Mesenchymal stem cell (in vitro differentiated cells and primary cell): ENCODE measurements around the gene WDFY1.

Experiments
- DNase-seq: peaks from one replicate; pipeline ENCODE4 v3.0.0-alpha.2; 2013
- H2AFZ ChIP-seq: one replicate; pipeline ENCODE4 v1.6.1; 2013; ENCODE audit warnings: low read depth, mild to moderate bottlenecking, control low read depth, inconsistent platforms, low read length, moderate library complexity
- H2AK5ac ChIP-seq: 2 replicates; pipeline ENCODE4 v1.6.1; 2013; ENCODE audit warnings: low read length, moderate library complexity, mild to moderate bottlenecking, inconsistent platforms; ENCODE audit not compliant: severe bottlenecking
- H2BK120ac ChIP-seq: one replicate; pipeline ENCODE4 v1.6.1; 2013; ENCODE audit warnings: low read depth, mild to moderate bottlenecking, inconsistent platforms, low read length, moderate library complexity
- H2BK12ac ChIP-seq, 2 experiments: one replicate each; pipeline ENCODE4 v1.6.1; 2013; ENCODE audit warnings: inconsistent platforms in 2 of 2, low read length in 2 of 2, mild to moderate bottlenecking in 2 of 2, moderate library complexity in 2 of 2, control low read depth in 1 of 2
- H2BK15ac ChIP-seq: one replicate; pipeline ENCODE4 v1.6.1; 2013; ENCODE audit warnings: mild to moderate bottlenecking, low read depth, inconsistent platforms; ENCODE audit not compliant: poor library complexity, severe bottlenecking
- H2BK5ac ChIP-seq: 2 replicates; pipeline ENCODE4 v1.6.1; 2013; ENCODE audit warnings: low read depth, mild to moderate bottlenecking, low read length, control low read depth, inconsistent platforms; ENCODE audit not compliant: poor library complexity, severe bottlenecking
- H3K14ac ChIP-seq, 2 experiments: one replicate each; pipeline ENCODE4 v1.6.1; 2013; ENCODE audit warnings: inconsistent platforms in 2 of 2, low read length in 2 of 2, control low read depth in 1 of 2, mild to moderate bottlenecking in 1 of 2, moderate library complexity in 1 of 2
- H3K18ac ChIP-seq, 2 experiments: one replicate each; pipeline ENCODE4 v1.6.1; 2013; ENCODE audit warnings: inconsistent platforms in 2 of 2, low read length in 2 of 2, control low read depth in 1 of 2, low read depth in 1 of 2, mild to moderate bottlenecking in 1 of 2
- H3K23ac ChIP-seq, 2 experiments: one replicate each; pipeline ENCODE4 v1.6.1; 2013; ENCODE audit warnings: inconsistent platforms in 2 of 2, low read length in 2 of 2, mild to moderate bottlenecking in 2 of 2, moderate library complexity in 2 of 2, control low read depth in 1 of 2
- H3K27ac ChIP-seq: 2 replicates; pipeline ENCODE4 v1.5.1; 2013; ENCODE audit warnings: mild to moderate bottlenecking, moderate library complexity, low read length, control low read depth, inconsistent platforms; ENCODE audit not compliant: poor library complexity, severe bottlenecking
- H3K27me3 ChIP-seq, 2 experiments: 2 replicates each; pipeline versions ENCODE4 v1.6.1 to v1.7.0; 2013; ENCODE audit warnings: low read length in 2 of 2, mild to moderate bottlenecking in 2 of 2, moderate library complexity in 2 of 2, control low read depth in 1 of 2, inconsistent platforms in 1 of 2; ENCODE audit not compliant: control insufficient read depth in 1 of 2, insufficient read depth in 1 of 2
- H3K36me3 ChIP-seq, 2 experiments: 2 replicates each; pipeline versions ENCODE4 v1.6.1 to v1.7.0; 2013; ENCODE audit warnings: low read length in 2 of 2, control low read depth in 1 of 2, inconsistent platforms in 1 of 2, low read depth in 1 of 2, mild to moderate bottlenecking in 1 of 2; ENCODE audit not compliant: insufficient read depth in 2 of 2, control insufficient read depth in 1 of 2
- H3K4ac ChIP-seq, 2 experiments: one replicate each; pipeline ENCODE4 v1.6.1; 2013; ENCODE audit warnings: inconsistent platforms in 2 of 2, low read length in 2 of 2, mild to moderate bottlenecking in 2 of 2, moderate library complexity in 2 of 2, control low read depth in 1 of 2, low read depth in 1 of 2
- H3K4me1 ChIP-seq: 2 replicates; pipeline ENCODE4 v1.6.1; 2013; ENCODE audit warnings: low read depth, low read length, control low read depth; ENCODE audit not compliant: control insufficient read depth, insufficient read depth
- H3K4me2 ChIP-seq: 2 replicates; pipeline ENCODE4 v1.6.1; 2013; ENCODE audit warnings: low read length, mild to moderate bottlenecking, inconsistent platforms; ENCODE audit not compliant: poor library complexity, severe bottlenecking
- H3K4me3 ChIP-seq, 2 experiments: 2 replicates each; pipeline versions ENCODE4 v1.5.1 to v1.7.0; 2013; ENCODE audit warnings: low read length in 2 of 2, mild to moderate bottlenecking in 2 of 2, control low read depth in 1 of 2, low read depth in 1 of 2; ENCODE audit not compliant: insufficient read depth in 1 of 2
- H3K79me1 ChIP-seq: replicated peaks from 2 replicates; pipeline ENCODE4 v1.6.1; 2013; ENCODE audit warnings: mild to moderate bottlenecking, control low read depth, low read length, inconsistent platforms; ENCODE audit not compliant: poor library complexity, severe bottlenecking
- H3K9ac ChIP-seq: 2 replicates; pipeline ENCODE4 v1.7.0; 2013; ENCODE audit warnings: mild to moderate bottlenecking, low read length, moderate library complexity
- H3K9me3 ChIP-seq: 2 replicates; pipeline ENCODE4 v1.7.0; 2013; ENCODE audit warnings: mild to moderate bottlenecking, low read length; ENCODE audit not compliant: control insufficient read depth
- H4K8ac ChIP-seq: one replicate; pipeline ENCODE4 v1.6.1; 2013; ENCODE audit warnings: inconsistent platforms, mild to moderate bottlenecking, low read length, moderate library complexity
- H4K91ac ChIP-seq: one replicate; pipeline ENCODE4 v1.6.1; 2013; ENCODE audit warnings: mild to moderate bottlenecking, low read length, inconsistent platforms
- WGBS: methylation state at CpG from one replicate; pipeline ENCODE4 v1.1.7; 2013; ENCODE audit warnings: mixed read lengths; 5-methylcytosine and 5-hydroxymethylcytosine counted together

Gene WDFY1

DNA sequence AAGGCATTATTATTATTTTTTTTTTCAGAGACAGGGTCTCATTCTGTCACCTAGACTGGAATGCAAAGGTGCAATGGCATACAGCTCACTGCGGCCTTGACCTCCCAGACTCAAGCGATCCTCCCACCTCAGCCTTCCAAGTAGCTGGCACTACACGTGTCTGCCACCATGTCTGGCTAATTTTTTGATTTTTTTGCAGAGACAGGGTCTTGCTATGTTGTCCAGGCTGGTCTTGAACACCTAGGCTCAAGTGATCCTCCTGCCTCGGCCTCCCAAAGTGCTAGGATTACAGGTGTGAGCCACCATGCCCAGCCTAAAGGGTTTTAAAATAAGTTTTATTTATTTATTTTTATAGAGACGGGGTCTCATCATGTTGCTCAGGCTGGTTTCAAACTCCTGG is 62.4 kb downstream of the WDFY1 start:
- Histone ChIP-seq H3K4me2 (no peak overlapping the region), H3K23ac (no peak overlapping the region), H2BK12ac (no peak overlapping the region), H3K4me1 (peaks cover 3% of the 10 kb centered on the region), H3K14ac (no peak overlapping the region), H3K36me3 (peaks cover 47 to 82% of the 10 kb centered on the region in 2 experiments), H3K4me3 (no peak overlapping the region), H2AFZ (no peak overlapping the region), H3K9me3 (no peaks in the 10 kb centered on the region), H3K4ac (no peak overlapping the region), H2BK15ac (no peak overlapping the region), H2BK5ac (no peak overlapping the region), H3K27me3 (no peaks in the 10 kb centered on the region), H2BK120ac (no peak overlapping the region), H3K27ac (no peak overlapping the region), H2AK5ac (no peak overlapping the region), H3K18ac (no peak overlapping the region), H3K9ac (no peak overlapping the region), H3K79me1 (peaks cover 12% of the 10 kb centered on the region), H4K8ac (no peak overlapping the region), H4K91ac (no peak overlapping the region)
- 94% methylated on average over 5 of the region's 5 CpGs for WGBS
- DNase-seq: no peak

DNA sequence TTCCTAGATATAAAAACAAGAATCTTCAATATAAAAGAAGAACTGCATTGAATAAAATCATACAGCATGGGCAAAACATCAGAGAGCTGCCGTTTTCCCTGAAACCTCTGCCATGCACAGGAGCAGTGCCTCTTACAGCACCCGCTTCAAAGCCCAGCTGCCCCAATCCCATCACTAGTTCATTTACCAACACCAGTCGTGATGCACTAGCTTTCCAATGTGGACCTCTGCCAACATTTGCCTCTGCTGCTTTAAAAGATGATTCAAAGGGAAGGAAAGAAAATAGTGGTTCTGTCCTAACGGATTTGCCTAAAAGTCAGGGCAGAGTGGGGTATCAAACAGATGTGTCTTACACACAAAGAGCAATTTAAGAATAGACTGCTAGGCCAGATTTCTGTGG is 64.3 kb downstream of the WDFY1 start:
- no peak for DNase-seq
- no peak overlapping the region for H3K4me2 ChIP-seq

DNA sequence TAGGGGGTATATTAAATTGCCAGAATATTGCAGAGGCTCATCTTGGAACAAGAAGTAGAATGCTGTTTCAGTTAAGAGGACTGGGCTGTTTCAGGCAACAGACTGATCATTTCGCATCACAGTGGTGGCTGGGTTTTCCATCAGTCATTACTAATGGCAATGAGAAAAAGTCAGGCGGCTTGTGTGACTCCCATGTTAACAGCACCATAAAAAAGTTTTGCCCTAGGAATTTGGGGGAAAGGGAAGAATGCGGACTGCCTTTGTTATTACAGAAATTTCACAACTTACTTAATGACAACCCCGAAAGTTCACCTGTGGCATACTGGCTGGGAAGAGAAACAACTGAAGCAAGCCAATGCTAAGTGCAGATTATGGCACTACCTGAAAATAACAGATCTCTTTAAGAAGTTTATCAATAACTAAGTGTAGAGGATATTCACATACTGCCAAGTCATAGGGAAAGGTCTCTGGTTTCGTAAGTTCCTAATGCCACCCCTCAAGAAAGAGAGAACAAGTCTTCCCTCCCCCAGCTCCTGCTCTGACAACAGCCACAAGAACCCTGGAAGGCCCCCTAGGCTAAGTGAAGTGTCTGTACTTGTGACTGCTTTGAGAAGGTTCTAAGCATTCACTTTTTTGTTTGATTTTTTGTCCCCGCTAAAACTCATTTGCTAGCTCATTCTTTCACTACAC is 67.3 kb downstream of the WDFY1 start:
- 100% methylated on average over 4 of the region's 6 CpGs for WGBS

More for the DNA sequence above, 64.3 kb downstream of the WDFY1 start:
- Histone ChIP-seq H2BK5ac (no peak overlapping the region), H2BK12ac (no peak overlapping the region), H3K79me1 (peaks cover 12% of the 10 kb centered on the region), H3K9me3 (no peaks in the 10 kb centered on the region), H3K4me1 (peaks cover 1% of the 10 kb centered on the region), H3K4me3 (no peak overlapping the region), H3K9ac (no peak overlapping the region), H2AK5ac (no peak overlapping the region), H4K8ac (no peak overlapping the region), H4K91ac (no peak overlapping the region), H3K4ac (no peak overlapping the region), H3K27me3 (no peaks in the 10 kb centered on the region), H3K36me3 (peaks cover 44 to 92% of the 10 kb centered on the region in 2 experiments), H2BK120ac (no peak overlapping the region), H3K27ac (no peak overlapping the region), H3K23ac (no peak overlapping the region), H2BK15ac (no peak overlapping the region), H2AFZ (no peak overlapping the region), H3K14ac (no peak overlapping the region), H3K18ac (no peak overlapping the region)
- WGBS: 94% methylated on average over 4 of the region's 4 CpGs

DNA sequence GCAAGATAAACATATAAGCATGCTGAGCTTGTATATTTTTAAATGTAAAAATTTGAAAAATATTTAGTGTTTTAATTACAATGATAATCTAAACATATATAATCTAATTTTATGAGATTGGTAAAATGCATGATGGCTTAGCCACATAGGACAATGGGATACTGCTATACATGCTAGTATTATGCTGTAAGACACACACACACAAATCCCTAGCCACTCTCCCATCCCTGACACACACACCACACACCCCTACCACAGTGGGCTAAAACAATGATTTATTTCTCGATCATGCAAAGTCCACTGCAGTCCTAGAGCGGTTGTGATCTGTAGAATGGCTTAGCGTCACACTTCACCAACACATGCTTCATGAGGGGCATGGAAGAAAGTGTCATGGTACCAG is 71.5 kb downstream of the WDFY1 start:
- Histone ChIP-seq H3K9me3 (no peaks in the 10 kb centered on the region), H3K9ac (no peak overlapping the region), H3K27me3 (no peaks in the 10 kb centered on the region), H3K18ac (no peak overlapping the region), H2BK5ac (no peak overlapping the region), H2BK15ac (no peak overlapping the region), H4K8ac (no peak overlapping the region), H2BK120ac (no peak overlapping the region), H3K4me2 (no peak overlapping the region), H4K91ac (no peak overlapping the region), H3K14ac (no peak overlapping the region), H3K4me1 (no peaks in the 10 kb centered on the region), H3K4me3 (no peak overlapping the region), H3K27ac (no peak overlapping the region), H3K36me3 (peaks cover 26 to 77% of the 10 kb centered on the region in 2 experiments), H2BK12ac (no peak overlapping the region), H3K79me1 (no peaks in the 10 kb centered on the region), H2AFZ (no peak overlapping the region), H3K23ac (no peak overlapping the region), H3K4ac (no peak overlapping the region), H2AK5ac (no peak overlapping the region)
- no peak for DNase-seq
- 100% methylated on average over 3 of the region's 3 CpGs for WGBS

More for the DNA sequence above, 67.3 kb downstream of the WDFY1 start:
- Histone ChIP-seq H2BK5ac (no peak overlapping the region), H3K14ac (no peak overlapping the region), H4K8ac (no peak overlapping the region), H3K9ac (no peak overlapping the region), H3K27me3 (no peaks in the 10 kb centered on the region), H3K18ac (no peak overlapping the region), H3K4me2 (no peak overlapping the region), H3K79me1 (peaks cover 5% of the 10 kb centered on the region), H3K4me1 (no peaks in the 10 kb centered on the region), H2BK12ac (no peak overlapping the region), H2BK15ac (no peak overlapping the region), H3K4ac (no peak overlapping the region), H4K91ac (no peak overlapping the region), H2AFZ (no peak overlapping the region), H3K36me3 (peaks cover 41 to 96% of the 10 kb centered on the region in 2 experiments), H3K4me3 (no peak overlapping the region), H3K23ac (no peak overlapping the region), H3K9me3 (no peaks in the 10 kb centered on the region), H2BK120ac (no peak overlapping the region), H2AK5ac (no peak overlapping the region), H3K27ac (no peak overlapping the region)
- no peak for DNase-seq
